Right ventricle myocardium superior (tissue), 1 donor: Measurements from ENCODE around the gene RUNDC3A. TPM values are rescaled to one million over a fixed set of nuclear protein-coding genes. Genes with fewer than 3 reads are reported as not detected.
"Not testable (repeated sequence)": the region's sequence is repeated elsewhere in the genome, so short reads cannot be mapped to it uniquely, and the experiment has no call there.

Experiments used
- ATAC-seq: fragments of 200-7000 bp; cut with Tn5 transposase; one replicate; pipeline ENCODE4 v1.9.1; 2020; ENCODE audit warnings: mild to moderate bottlenecking; ENCODE audit not compliant: poor library complexity
- DNase-seq: peaks from one replicate; pipeline ENCODE4 v3.0.0-alpha.2; 2020
- intact Hi-C: fragments of 100-400 bp; cut with DNase I; formaldehyde crosslinking; loops from one replicate; pipeline ENCODE4 v1.11.2; 2022
- total RNA-seq: library from RNA; stranded (reverse); fragmentation: NEBNext Ultra II Directional; extraction: Animal tissue kit (Norgen Biotek cat#: 25700); gene quantifications from one replicate; pipeline ENCODE4 v1.2.1, GENCODE V29; 2021
- donor health status: DM: no; HTN: yes; CAD: no; lungs with severe emphysema.

RUNDC3A gene
- total RNA-seq, 1 donor from 2014 or later: 0.22 TPM

- intact Hi-C loops: no loop called here
- no peak for ATAC-seq
- no peak for DNase-seq
Observed at GRCh38 chr17:44315760-44316731, 7.6 kb downstream of the RUNDC3A start.

- DNase-seq: no peak
- intact Hi-C loops: no loop called here
- ATAC-seq: no peak
Observed at GRCh38 chr17:44317545-44317944, 9.1 kb downstream of the RUNDC3A start.

DNA sequence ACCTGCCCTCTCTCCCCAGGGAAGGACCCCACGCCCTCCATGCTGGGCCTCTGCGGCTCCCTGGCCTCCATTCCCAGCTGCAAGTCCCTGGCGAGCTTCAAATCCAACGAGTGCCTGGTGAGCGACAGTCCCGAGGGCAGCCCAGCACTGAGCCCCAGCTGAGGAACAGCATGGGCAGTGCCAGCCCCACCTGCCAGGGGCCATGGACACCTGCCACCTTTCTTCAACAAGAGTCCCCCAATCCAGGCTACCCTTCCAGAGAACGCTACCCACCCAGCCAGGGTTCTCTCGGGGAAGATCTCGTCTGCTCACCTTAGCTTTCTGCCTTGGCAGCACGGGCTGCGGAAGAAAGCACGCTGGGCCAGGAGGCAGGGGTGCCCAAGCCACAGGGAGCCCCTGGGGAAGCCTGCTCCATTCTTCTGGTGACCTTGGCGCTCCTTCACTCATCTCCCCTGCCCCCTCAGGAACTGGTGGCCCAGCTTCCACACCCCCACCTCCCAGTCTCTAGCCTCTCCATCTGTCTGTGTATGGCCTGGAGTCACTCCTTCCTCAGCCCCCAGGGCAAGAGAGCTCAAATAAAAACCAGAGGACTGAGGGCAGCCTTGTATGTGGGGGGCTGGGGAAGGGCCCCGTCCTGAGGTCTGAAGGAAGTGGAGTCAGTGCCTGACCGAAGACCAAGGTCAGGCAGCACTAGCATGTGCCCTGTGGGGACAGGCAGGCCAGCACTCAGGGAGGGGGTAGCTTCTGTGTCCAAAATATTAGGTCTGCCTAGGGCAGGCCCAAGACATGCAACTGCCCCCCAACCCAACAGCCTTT is 9.9 kb downstream of the RUNDC3A start:
- intact Hi-C loops: no loop called here
- ATAC-seq (no peak), DNase-seq (no peak)

DNA sequence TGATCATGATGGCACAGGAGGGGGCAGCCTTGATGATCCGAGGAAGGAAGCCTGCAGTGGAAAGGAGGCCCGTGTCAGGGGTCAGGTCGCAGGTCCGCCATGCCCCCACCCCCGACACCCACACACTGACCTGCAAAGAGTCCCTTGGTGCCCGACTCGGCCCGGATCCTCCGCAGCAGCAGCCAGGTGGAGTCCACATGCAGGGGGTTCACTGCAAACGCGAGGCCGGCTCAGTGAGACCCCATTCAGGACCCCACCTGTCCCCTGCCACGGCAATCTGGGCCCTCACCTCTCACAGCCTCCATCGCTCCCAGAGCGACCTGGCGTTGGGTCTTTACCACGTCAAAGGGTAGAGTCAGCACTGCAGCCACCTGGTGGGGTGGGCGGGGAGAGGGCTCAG is 11.7 kb downstream of the RUNDC3A start:
- DNase-seq (no peak), ATAC-seq (no peak)
- intact Hi-C loops: no loop called here

DNA sequence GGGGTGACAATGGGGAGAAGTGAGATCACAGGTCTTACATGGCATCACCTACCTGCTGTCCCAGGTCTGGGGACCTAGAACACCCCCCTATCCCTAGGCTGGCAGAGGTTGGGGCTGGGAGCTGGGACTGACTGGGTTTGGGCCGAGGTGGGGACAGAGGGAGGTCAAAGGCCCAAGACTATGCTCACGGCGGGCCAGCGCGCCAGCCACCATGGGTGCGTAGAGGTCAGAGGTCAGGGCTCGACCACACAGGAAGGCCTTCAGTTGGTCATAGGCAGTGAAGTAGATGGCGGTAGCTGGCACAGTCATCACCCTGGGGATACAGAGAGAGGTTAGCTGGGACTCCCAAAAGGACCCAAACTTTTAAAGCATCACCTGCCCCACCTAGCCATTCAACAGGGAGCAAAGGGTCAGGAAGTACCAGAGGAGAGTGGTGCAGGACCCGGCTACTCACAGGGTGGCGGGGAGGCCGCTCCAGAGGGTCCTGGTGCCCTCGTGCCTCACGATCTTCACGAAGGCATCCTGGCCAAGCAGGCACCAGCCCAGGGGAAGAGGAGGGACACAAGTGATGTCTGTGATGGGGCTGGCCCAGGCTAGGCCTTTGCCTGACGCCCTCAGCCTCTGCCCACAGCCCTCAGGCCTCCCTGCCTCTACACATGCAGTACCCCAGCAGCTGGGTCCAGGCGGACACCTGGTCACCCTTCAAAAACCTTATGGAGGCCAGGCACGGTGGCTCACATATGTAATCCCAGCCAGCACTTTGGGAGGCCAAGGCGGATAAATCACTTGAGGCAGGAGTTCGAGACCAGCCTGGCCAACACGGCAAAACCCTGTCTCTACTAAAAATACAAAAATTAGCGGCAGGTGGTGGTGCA is 13.1 kb downstream of the RUNDC3A start:
- intact Hi-C loops: no loop called here
- DNase-seq (no peak), ATAC-seq (no peak)

DNA sequence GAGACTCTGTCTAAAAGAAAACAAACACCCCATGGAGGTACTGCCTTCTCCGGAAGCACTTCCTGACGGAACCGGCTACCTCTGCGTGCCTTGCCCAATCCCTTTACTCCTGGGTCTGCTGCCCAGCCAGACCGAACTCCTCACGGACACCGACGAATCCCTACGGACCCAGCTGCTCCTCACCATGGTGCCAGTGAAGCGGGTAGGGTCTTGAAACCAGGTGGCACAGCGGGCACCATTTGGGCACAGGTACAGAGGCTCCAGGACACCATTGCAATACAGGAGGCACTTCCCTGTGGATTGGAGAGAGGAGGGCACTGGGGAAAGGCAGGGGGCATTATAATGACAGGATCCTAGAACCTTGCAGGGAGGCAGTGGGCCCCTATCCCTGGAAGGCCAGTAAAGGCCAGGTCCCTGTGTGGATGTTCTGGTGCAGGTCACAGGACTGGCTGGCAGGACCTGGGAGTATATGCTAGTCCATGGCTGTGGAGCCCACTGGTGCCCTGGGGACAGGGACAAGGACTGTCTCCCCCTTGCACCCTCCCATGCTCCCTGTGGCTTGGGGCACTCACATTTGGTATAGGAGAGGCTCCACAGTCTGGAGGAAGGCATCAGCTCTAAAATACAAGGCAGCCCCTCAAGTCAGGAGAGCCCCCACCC is 14.0 kb downstream of the RUNDC3A start:
- no peak for DNase-seq
- no peak for ATAC-seq
- intact Hi-C loops: no loop called here

GRCh38 chr17:44323359-44324091 is 15.1 kb downstream of the RUNDC3A start:
- intact Hi-C loops: loop anchor here (2.0 kb wide), 1 partner anchor 109 kb away; no protein-coding TSS in a partner anchor
- DNase-seq (no peak), ATAC-seq (no peak)

- intact Hi-C loops: loop anchor here (2.0 kb wide), 1 partner anchor 109 kb away; no protein-coding TSS in a partner anchor
- DNase-seq: no peak
- no peak for ATAC-seq
Observed at GRCh38 chr17:44324092-44324570, 15.7 kb downstream of the RUNDC3A start.

DNA sequence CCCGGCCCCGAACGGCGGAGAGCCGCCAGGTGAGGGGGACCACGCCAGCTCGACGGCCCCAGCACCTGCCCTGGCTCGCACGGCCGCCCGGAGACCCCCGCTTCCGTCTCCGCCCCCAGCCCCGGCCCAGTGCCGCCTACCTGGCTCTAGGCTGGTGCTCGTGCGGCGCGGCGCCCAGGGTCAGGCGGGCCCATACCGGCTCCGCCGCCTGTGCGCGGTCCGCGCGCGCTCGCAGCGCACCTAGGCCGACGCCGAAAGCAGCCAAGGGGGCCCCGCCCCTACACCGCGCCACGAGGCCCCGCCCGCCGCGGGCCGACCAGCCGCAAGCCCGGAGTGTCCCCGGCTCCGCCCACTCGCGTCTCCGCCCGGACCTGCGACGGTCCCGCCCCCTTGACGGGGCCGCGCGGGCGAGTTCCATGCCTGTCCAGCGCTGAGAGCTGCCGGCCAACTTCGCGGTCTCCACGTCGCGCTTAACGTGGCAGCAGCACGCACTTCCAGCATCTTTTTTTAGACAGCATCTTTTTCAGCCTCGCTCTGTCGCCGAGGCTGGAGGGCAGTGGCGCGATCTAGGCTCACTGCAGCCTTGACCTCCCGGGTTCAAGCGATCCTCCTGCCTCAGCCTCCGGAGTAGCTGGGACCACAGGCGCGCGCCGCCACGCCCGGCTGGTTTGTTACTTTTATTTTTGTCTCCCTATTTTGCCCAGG is 16.3 kb downstream of the RUNDC3A start, which contains the start of gene SLC25A39:
TSS of gene SLC25A39 (minus strand) at position 253 of the 705 bp plus-strand sequence. CDS start 1,261 bp downstream, outside the sequence.
- ATAC-seq (peak; percentile 93), DNase-seq (peak; percentile 97)
- intact Hi-C loops: loop anchor here (2.0 kb wide), 1 partner anchor 110 kb away; no protein-coding TSS in a partner anchor

GRCh38 chr17:44326861-44327444 is 18.6 kb downstream of the RUNDC3A start:
- ATAC-seq: peak; percentile 85
- intact Hi-C loops: no loop called here
- DNase-seq: peak; percentile 97

DNA sequence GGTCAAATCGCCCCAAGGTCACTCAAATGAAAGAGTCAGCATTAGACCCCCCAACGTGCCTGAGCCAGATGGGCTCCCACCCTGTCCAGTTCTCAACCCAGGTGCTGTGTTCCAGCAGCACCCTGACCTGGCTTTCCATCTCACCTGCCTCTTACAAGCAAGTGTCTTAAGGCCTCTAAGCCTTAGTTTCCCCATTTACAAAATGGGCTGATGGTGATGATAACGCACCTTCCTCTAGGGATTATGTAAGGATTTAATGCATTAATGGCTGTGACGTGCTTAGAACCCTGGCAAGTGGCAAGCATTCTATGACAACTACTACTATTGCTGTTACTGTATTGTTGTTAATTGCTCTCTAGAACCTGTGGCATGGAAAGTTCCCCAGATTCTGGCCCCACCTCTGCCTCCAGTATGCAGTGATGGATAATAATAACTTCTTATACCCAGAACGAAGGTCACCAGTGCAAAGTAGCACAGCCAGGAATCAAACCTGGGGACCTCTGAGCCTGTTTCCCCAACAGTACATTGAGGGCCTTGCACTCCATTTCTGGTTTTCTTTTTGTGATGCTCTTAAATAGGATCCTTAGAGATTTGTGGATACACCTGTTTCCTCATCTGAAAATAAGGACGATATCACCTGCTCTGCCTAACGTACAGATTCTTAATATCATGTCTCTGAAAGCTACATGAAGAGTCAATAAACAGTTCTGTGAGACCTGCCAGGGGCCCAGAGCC is 19.5 kb downstream of the RUNDC3A start:
- intact Hi-C loops: no loop called here
- ATAC-seq: no peak
- no peak for DNase-seq

DNA sequence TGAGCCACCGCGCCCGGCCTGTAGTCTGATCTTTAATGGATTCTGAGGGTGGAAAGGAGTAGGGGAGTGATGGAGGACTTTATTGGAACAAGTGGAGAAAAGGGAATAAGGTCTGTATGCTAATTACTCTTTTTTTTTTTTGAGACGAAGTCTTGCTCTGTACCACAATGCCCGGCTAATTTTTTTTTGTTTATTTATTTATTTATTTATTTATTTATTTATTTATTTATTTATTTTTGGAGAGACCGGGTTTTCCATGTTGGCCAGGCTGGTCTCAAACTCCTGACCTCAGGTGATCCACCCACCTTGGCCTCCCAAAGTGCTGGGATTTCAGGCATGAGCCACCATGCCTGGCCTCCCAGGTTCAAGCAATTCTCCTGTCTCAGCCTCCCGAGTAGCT is 21.1 kb downstream of the RUNDC3A start:
- intact Hi-C loops, DNase-seq, ATAC-seq: not testable (repeated sequence)

GRCh38 chr17:44330263-44330662 is 21.9 kb downstream of the RUNDC3A start:
- ATAC-seq, DNase-seq, intact Hi-C loops: not testable (repeated sequence)

- peak; percentile 60 for DNase-seq
- peak; percentile 51 for ATAC-seq
- intact Hi-C loops: no loop called here
Observed at GRCh38 chr17:44331249-44331760, 22.9 kb downstream of the RUNDC3A start.

DNA sequence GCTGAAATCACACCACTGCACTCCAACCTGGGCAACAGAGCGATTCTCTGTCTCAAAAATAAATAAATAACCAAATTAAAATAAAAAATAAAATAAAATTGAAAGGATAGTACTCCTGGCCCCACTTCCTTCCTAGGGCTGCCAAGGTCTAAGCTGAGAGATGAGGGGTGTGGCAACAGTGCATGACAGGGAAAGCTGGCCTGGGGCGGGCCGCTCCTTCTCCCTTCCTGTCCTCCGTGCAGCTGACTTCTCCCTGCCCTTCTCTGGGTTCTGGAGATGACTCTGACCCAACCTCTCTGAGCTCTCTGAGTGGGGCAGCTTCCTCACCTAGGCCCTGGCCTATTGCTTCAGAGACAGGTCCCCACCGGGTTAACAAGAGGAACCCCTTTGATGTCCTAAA is 25.0 kb downstream of the RUNDC3A start:
- DNase-seq (peak; percentile 69), ATAC-seq (peak; percentile 47)
- intact Hi-C loops: no loop called here
